Panc1 (cell line): Measurements from ENCODE around the gene NPEPL1.

Experiments
- POLR2AphosphoS5 ChIP-seq: IDR thresholded peaks from 2 replicates; pipeline ENCODE4 v1.6.1; 2012; ENCODE audit warnings: mild to moderate bottlenecking, low read depth, low read length, moderate library complexity
- REST ChIP-seq, 2 experiments: IDR thresholded peaks; 2 replicates each; pipeline ENCODE4 v1.6.1; 2011 to 2012; ENCODE audit warnings: low read depth in 2 of 2, control low read depth in 1 of 2, low read length in 1 of 2, mild to moderate bottlenecking in 1 of 2, moderate library complexity in 1 of 2; ENCODE audit not compliant: insufficient read depth in 1 of 2
- SIN3A ChIP-seq: IDR thresholded peaks from 2 replicates; pipeline ENCODE4 v1.6.1; 2012; ENCODE audit warnings: low read depth, mild to moderate bottlenecking, low read length, moderate library complexity, borderline replicate concordance; ENCODE audit not compliant: insufficient read depth
- TCF7L2 ChIP-seq: IDR thresholded peaks from 2 replicates; pipeline ENCODE4 v1.6.1; 2011; ENCODE audit warnings: mild to moderate bottlenecking, low read depth, low read length, inconsistent platforms
- TF ChIP-seq, protein P1 (sequence below): fragments of 450-650 bp; IDR thresholded peaks from 2 replicates; pipeline ENCODE4 v1.5.1; 2017; ENCODE audit warnings: mild to moderate bottlenecking

DNA sequence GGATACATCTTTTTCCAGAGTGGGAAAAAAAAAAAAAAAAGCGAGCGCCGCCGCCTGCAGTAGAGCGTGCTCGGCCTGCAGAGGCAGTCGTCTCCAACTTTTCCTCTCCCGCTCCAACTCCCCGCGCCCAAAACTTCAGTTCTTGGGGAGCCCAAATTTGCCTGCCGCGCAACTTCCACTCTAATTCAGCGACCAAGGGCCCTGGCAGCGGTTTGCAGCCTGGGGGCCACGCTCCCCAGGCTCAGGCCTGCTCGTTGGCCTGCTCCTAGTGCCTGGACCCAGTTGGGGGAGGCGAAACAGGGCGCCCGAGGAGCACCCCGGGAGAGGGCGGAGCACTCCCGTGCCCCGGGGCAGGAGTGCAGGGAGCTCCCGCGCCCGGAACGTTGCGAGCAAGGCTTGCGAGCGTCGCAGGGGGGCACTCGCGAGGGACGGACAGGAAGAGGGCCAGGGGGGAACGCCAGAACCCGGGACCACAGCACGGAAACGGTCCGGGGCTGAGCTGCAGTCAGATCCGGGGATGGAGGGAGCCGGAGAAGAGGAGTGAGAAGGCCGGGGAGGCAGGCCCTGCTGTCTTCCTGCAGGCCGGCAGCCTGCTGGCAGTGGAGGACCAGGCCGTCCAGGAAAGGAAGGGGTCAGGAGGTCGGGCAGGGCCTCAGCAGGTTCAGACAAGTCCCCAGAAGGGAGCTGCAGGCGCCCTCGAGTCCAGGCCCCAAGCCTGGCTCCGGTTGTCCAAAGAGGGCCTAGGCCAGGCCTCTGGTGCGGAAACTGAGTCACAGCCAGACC lies 41.6 kb upstream of the NPEPL1 start, which contains the start of gene STX16:
- TF ChIP-seq, protein P1, sequence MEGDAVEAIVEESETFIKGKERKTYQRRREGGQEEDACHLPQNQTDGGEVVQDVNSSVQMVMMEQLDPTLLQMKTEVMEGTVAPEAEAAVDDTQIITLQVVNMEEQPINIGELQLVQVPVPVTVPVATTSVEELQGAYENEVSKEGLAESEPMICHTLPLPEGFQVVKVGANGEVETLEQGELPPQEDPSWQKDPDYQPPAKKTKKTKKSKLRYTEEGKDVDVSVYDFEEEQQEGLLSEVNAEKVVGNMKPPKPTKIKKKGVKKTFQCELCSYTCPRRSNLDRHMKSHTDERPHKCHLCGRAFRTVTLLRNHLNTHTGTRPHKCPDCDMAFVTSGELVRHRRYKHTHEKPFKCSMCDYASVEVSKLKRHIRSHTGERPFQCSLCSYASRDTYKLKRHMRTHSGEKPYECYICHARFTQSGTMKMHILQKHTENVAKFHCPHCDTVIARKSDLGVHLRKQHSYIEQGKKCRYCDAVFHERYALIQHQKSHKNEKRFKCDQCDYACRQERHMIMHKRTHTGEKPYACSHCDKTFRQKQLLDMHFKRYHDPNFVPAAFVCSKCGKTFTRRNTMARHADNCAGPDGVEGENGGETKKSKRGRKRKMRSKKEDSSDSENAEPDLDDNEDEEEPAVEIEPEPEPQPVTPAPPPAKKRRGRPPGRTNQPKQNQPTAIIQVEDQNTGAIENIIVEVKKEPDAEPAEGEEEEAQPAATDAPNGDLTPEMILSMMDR: peak; percentile 78
- TF ChIP-seq POLR2AphosphoS5: peak; percentile 86
- peak in 1 of 2 experiments; percentile 77; a peak in 2 of 4 replicates for TF ChIP-seq REST (IDR thresholded peaks at IDR 0.05; ENCODE audit: insufficient read depth in 1 of 2, low read depth in 2 of 2, low read length in 1 of 2)
- peak; percentile 57; the same call in 1 of the 2 replicates for TF ChIP-seq TCF7L2
- peak; percentile 63; the same call in 1 of the 2 replicates for TF ChIP-seq SIN3A
